GM21367 (cell line): ENCODE measurements around the gene OR51E2.

ENCODE experiments used
- ATAC-seq: cut with Tn5 transposase; IDR thresholded peaks from one replicate; pipeline ENCODE4 v1.9.1; 2021; ENCODE audit not compliant: unreplicated experiment

OR51E2 gene

GRCh38 chr11:4664183-4664582, 33.5 kb downstream of the OR51E2 start:
- no peak for ATAC-seq

GRCh38 chr11:4662876-4663275, 34.8 kb downstream of the OR51E2 start:
- ATAC-seq: no peak

GRCh38 chr11:4658629-4659445, 38.8 kb downstream of the OR51E2 start:
- no peak for ATAC-seq

GRCh38 chr11:4654635-4655369, 42.9 kb downstream of the OR51E2 start:
- ATAC-seq: no peak

GRCh38 chr11:4647766-4648165, 49.9 kb downstream of the OR51E2 start:
- ATAC-seq: no peak

- no peak for ATAC-seq
Observed at GRCh38 chr11:4645974-4646373, 51.7 kb downstream of the OR51E2 start.

GRCh38 chr11:4644233-4644632, 53.4 kb downstream of the OR51E2 start:
- ATAC-seq: no peak

- ATAC-seq: no peak
Observed at GRCh38 chr11:4643682-4644081, 54.0 kb downstream of the OR51E2 start, which contains the start of gene OR51E1. TSS of gene OR51E1 (plus strand) at chr11:4643982. CDS start at chr11:4652527, 8,545 bp downstream.

GRCh38 chr11:4643076-4643475, 54.6 kb downstream of the OR51E2 start:
- ATAC-seq: no peak

GRCh38 chr11:4642043-4642442, 55.6 kb downstream of the OR51E2 start:
- ATAC-seq: no peak

- no peak for ATAC-seq
Observed at GRCh38 chr11:4641501-4641900, 56.2 kb downstream of the OR51E2 start.

GRCh38 chr11:4639931-4640330, 57.7 kb downstream of the OR51E2 start:
- ATAC-seq: no peak

- no peak for ATAC-seq
Observed at GRCh38 chr11:4637662-4638047, 60.0 kb downstream of the OR51E2 start.

- ATAC-seq: peak; percentile 87
Observed at GRCh38 chr11:4636962-4637661, 60.5 kb downstream of the OR51E2 start, which contains the start of gene OR51D1. TSS of gene OR51D1 (plus strand) at chr11:4637477. CDS start at chr11:4639791, 2,314 bp downstream.

- no peak for ATAC-seq
Observed at GRCh38 chr11:4636136-4636535, 61.5 kb downstream of the OR51E2 start.
